HCT116 (cell line): ENCODE measurements around the gene HSD3B2. TPM values are rescaled to one million over a fixed set of nuclear protein-coding genes. Genes with fewer than 3 reads are reported as not detected.

ENCODE experiments used
- ATAC-seq: fragments of 200-7000 bp; cut with Tn5 transposase; 2 replicates; pipeline ENCODE4 v1.9.1; 2020; ENCODE audit warnings: mild to moderate bottlenecking, moderate library complexity
- BruUV-seq: library from RNA; stranded (reverse); fragments of 400-500 nt; replicated peaks from 2 replicates; lab custom pipeline; 2021; lab: Mats Ljungman, UMichigan
- CTCF ChIA-PET: fragments of 300-600 bp; sonication (Branson Sonifier 250); formaldehyde crosslinking; loops from one replicate; lab custom pipeline; 2021; ENCODE audit warnings: antibody characterized with exemption; lab: Charles Lee
- POLR2A ChIA-PET: fragments of 300-600, 350-600 bp; sonication (Branson Sonifier 250); formaldehyde crosslinking; loops from one replicate; lab custom pipeline; 2021; ENCODE audit warnings: antibody characterized with exemption; lab: Charles Lee
- RAD21 ChIA-PET, 2 experiments: fragments of 300-600 bp; sonication (Branson Sonifier 250); formaldehyde crosslinking; loops; one replicate each; lab custom pipeline; 2023; ENCODE audit warnings: low total read pairs in 2 of 2; ENCODE audit not compliant: uncharacterized antibody in 2 of 2, unreplicated experiment in 2 of 2, low non-redundant PET in 1 of 2; lab: Charles Lee
- DNase-seq: peaks from one replicate; pipeline ENCODE4 v3.0.0-alpha.2; 2010; ENCODE audit warnings: low read depth, low spot score
- H2AFZ ChIP-seq: fragments of 200-600 bp; shearing (Covaris generic), sonication (generic); 2 replicates; pipeline ENCODE4 v1.6.1; 2017; ENCODE audit warnings: low read depth, mixed run types, mixed read lengths, antibody characterized with exemption, low read length; ENCODE audit not compliant: poor library complexity, severe bottlenecking
- H3K27ac ChIP-seq: 2 replicates; pipeline ENCODE4 v1.5.1; 2012; ENCODE audit warnings: low read depth, low read length
- H3K27me3 ChIP-seq: fragments of 200-600 bp; sonication (generic); 2 replicates; pipeline ENCODE4 v1.6.1; 2016; ENCODE audit warnings: mixed run types, low read length, mixed read lengths; ENCODE audit not compliant: insufficient read depth
- H3K36me3 ChIP-seq, 2 experiments: fragments of 200-500 bp in 1 of 2; fragments of 200-600 bp in 1 of 2; sonication (Bioruptor generic) in 1 of 2; sonication (generic) in 1 of 2; 2 replicates each; pipeline versions ENCODE4 v1.5.1 to v1.6.1; 2014 to 2016; ENCODE audit warnings: low read length in 2 of 2, inconsistent platforms in 1 of 2, mixed read lengths in 1 of 2, mixed run types in 1 of 2; ENCODE audit not compliant: insufficient read depth in 2 of 2, control insufficient read depth in 1 of 2
- H3K4me1 ChIP-seq, 2 experiments: fragments of 200-600 bp in 1 of 2; sonication (generic) in 1 of 2; 2 replicates each; pipeline versions ENCODE4 v1.5.1 to v1.6.1; 2012 to 2017; ENCODE audit warnings: low read length in 2 of 2, inconsistent platforms in 1 of 2, mild to moderate bottlenecking in 1 of 2, mixed read lengths in 1 of 2, mixed run types in 1 of 2, moderate library complexity in 1 of 2; ENCODE audit not compliant: insufficient read depth in 2 of 2, control insufficient read depth in 1 of 2
- H3K4me2 ChIP-seq: fragments of 200-600 bp; sonication (generic); 2 replicates; pipeline ENCODE4 v1.6.1; 2017; ENCODE audit warnings: mixed run types, low read length, mixed read lengths
- H3K4me3 ChIP-seq, 2 experiments: fragments of 200-600 bp in 1 of 2; sonication (generic) in 1 of 2; replicated peaks in 1 of 2; 2 replicates each; pipeline ENCODE4 v1.5.1; 2011 to 2016; ENCODE audit warnings: low read length in 2 of 2, control low read depth in 1 of 2, low read depth in 1 of 2, mild to moderate bottlenecking in 1 of 2, mixed read lengths in 1 of 2, mixed run types in 1 of 2
- H3K79me2 ChIP-seq: fragments of 200-600 bp; sonication (generic); 2 replicates; pipeline ENCODE4 v1.6.1; 2017; ENCODE audit warnings: mild to moderate bottlenecking, mixed run types, low read length, moderate library complexity, mixed read lengths; ENCODE audit not compliant: insufficient read depth
- H3K9ac ChIP-seq: fragments of 200-600 bp; sonication (generic); 2 replicates; pipeline ENCODE4 v1.6.1; 2016; ENCODE audit warnings: low read length, mixed read lengths
- H3K9me2 ChIP-seq: fragments of 200-600 bp; sonication (generic), shearing (Covaris generic); 2 replicates; pipeline ENCODE4 v1.6.1; 2017; ENCODE audit warnings: mixed run types, mild to moderate bottlenecking, moderate library complexity; ENCODE audit not compliant: insufficient read depth
- H3K9me3 ChIP-seq, 2 experiments: fragments of 200-500 bp in 1 of 2; fragments of 200-600 bp in 1 of 2; sonication (Bioruptor generic) in 1 of 2; sonication (generic) in 1 of 2; 2 replicates each; pipeline ENCODE4 v1.6.1; 2014 to 2017; ENCODE audit warnings: low read length in 2 of 2, mixed read lengths in 2 of 2, inconsistent platforms in 1 of 2, low read depth in 1 of 2, mild to moderate bottlenecking in 1 of 2, mixed run types in 1 of 2, moderate library complexity in 1 of 2; ENCODE audit not compliant: control insufficient read depth in 1 of 2, insufficient read depth in 1 of 2
- H4K20me1 ChIP-seq: fragments of 200-600 bp; sonication (generic), shearing (Covaris generic); 2 replicates; pipeline ENCODE4 v1.6.1; 2017; ENCODE audit warnings: mixed run types, mild to moderate bottlenecking, moderate library complexity; ENCODE audit not compliant: insufficient read depth
- ATF3 ChIP-seq: IDR thresholded peaks from 2 replicates; pipeline ENCODE4 v1.6.1; 2012
- CBX3 ChIP-seq: IDR thresholded peaks from 2 replicates; pipeline ENCODE4 v1.6.1; 2012; ENCODE audit warnings: low read depth
- CTCF ChIP-seq, 3 experiments: fragments of 200-600 bp in 1 of 3; sonication (generic) in 1 of 3; IDR thresholded peaks in 2 of 3; conservative IDR thresholded peaks in 1 of 3; 2 replicates each; pipeline ENCODE4 v1.5.1; 2012 to 2017; ENCODE audit warnings: low read depth in 2 of 3, low read length in 2 of 3, antibody characterized with exemption in 1 of 3, borderline replicate concordance in 1 of 3, control low read depth in 1 of 3, mild to moderate bottlenecking in 1 of 3, mixed read lengths in 1 of 3, mixed run types in 1 of 3, moderate library complexity in 1 of 3; ENCODE audit not compliant: insufficient read depth in 1 of 3
- EGR1 ChIP-seq: IDR thresholded peaks from 2 replicates; pipeline ENCODE4 v1.6.1; 2012; ENCODE audit warnings: low read depth
- ELF1 ChIP-seq: IDR thresholded peaks from 2 replicates; pipeline ENCODE4 v1.6.1; 2012; ENCODE audit warnings: low read depth, borderline replicate concordance
- EZH2 ChIP-seq: fragments of 200-600 bp; sonication (generic); IDR thresholded peaks from 2 replicates; pipeline ENCODE4 v1.6.1; 2017; ENCODE audit warnings: antibody characterized with exemption, mixed run types
- FOSL1 ChIP-seq: IDR thresholded peaks from 2 replicates; pipeline ENCODE4 v1.6.1; 2012; ENCODE audit warnings: low read depth
- JUND ChIP-seq: IDR thresholded peaks from 2 replicates; pipeline ENCODE4 v1.6.1; 2012
- MAX ChIP-seq: IDR thresholded peaks from 2 replicates; pipeline ENCODE4 v1.6.1; 2012
- RAD21 ChIP-seq: IDR thresholded peaks from 2 replicates; pipeline ENCODE4 v1.6.1; 2012; ENCODE audit warnings: low read depth, mild to moderate bottlenecking
- REST ChIP-seq: IDR thresholded peaks from 2 replicates; pipeline ENCODE4 v1.6.1; 2012; ENCODE audit warnings: low read depth
- SIN3A ChIP-seq: IDR thresholded peaks from 2 replicates; pipeline ENCODE4 v1.6.1; 2012; ENCODE audit warnings: low read depth
- SP1 ChIP-seq: IDR thresholded peaks from 2 replicates; pipeline ENCODE4 v1.6.1; 2012; ENCODE audit warnings: low read depth
- ZNF274 ChIP-seq: fragments of 200-500 bp; sonication (Bioruptor generic); IDR thresholded peaks from 2 replicates; pipeline ENCODE4 v1.6.1; 2014; ENCODE audit warnings: mild to moderate bottlenecking, low read depth, low read length, inconsistent platforms
- intact Hi-C: fragments of 100-400 bp; cut with micrococcal nuclease; formaldehyde crosslinking; loops from 2 replicates; pipeline ENCODE4 v1.10.0; 2022
- total RNA-seq: library from RNA; stranded (reverse); gene quantifications from one replicate; pipeline ENCODE4 v1.2.1, GENCODE V29; 2021; ENCODE audit not compliant: unreplicated experiment

The HSD3B2 gene
- total RNA-seq, 1 experiment from 2014 or later, result 1.4 TPM

- Histone ChIP-seq H3K9me3 (no peaks in the 10 kb centered on the region), H3K4me2 (no peak overlapping the region), H3K36me3 (no peaks in the 10 kb centered on the region), H3K4me1 (peaks cover 0 to 8% of the 10 kb centered on the region in 2 experiments; a peak in 1 of 4 replicates), H3K27ac (no peak overlapping the region), H3K9me2 (no peaks in the 10 kb centered on the region), H2AFZ (no peak overlapping the region), H3K79me2 (no peaks in the 10 kb centered on the region), H4K20me1 (no peaks in the 10 kb centered on the region), H3K9ac (no peak overlapping the region), H3K4me3 (no peak overlapping the region), H3K27me3 (0 out of 2 replicates have a peak, but pooled peaks cover 7% of the 10 kb centered on the region)
- ATAC-seq (no peak), DNase-seq (no peak)
- BruUV-seq, result no TSS peak
- POLR2A ChIA-PET, result no interaction called here
- intact Hi-C loops, result loop anchor here (2.0 kb wide), 1 partner anchor 239 kb away; no protein-coding TSS in a partner anchor
- CTCF ChIA-PET, result interaction anchor here (1.3 to 1.7 kb wide), 3 partner anchors 173 to 303 kb away, joined by 5 to 11 read pairs (median 7); no protein-coding TSS in a partner anchor
- TF ChIP-seq EGR1, result no peak
- RAD21 ChIA-PET, result no interaction called here
These were observed 43.1 kb upstream of the HSD3B2 start for GRCh38 chr1:119371815-119372214.

GRCh38 chr1:119372503-119373086, 42.4 kb upstream of the HSD3B2 start:
- Histone ChIP-seq H3K9me3 (no peaks in the 10 kb centered on the region), H3K27ac (no peak overlapping the region), H3K4me3 (no peak overlapping the region), H3K79me2 (no peaks in the 10 kb centered on the region), H3K36me3 (no peaks in the 10 kb centered on the region), H2AFZ (no peak overlapping the region), H3K9ac (no peak overlapping the region), H3K4me1 (peaks cover 0 to 8% of the 10 kb centered on the region in 2 experiments; a peak in 1 of 4 replicates), H3K9me2 (no peaks in the 10 kb centered on the region), H3K4me2 (no peak overlapping the region), H3K27me3 (0 out of 2 replicates have a peak, but pooled peaks cover 7% of the 10 kb centered on the region), H4K20me1 (no peaks in the 10 kb centered on the region)
- ChIA-PET RAD21 (interaction anchor here in 1 of 2 experiments (0.8 kb wide), 1 partner anchor 239 kb away, joined by 4 read pairs; no protein-coding TSS in a partner anchor), CTCF (interaction anchor here (0.8 to 1.7 kb wide), 9 partner anchors 98 to 497 kb away, joined by 3 to 11 read pairs (median 5); no protein-coding TSS in a partner anchor), POLR2A (no interaction called here)
- DNase-seq, result peak; percentile 49
- intact Hi-C loops, result loop anchor here (2.0 kb wide), 1 partner anchor 238 kb away; no protein-coding TSS in a partner anchor
- BruUV-seq, result no TSS peak
- peak; percentile 79 for ATAC-seq
- TF ChIP-seq JUND, result no peak
- no peak for TF ChIP-seq MAX
- no peak for TF ChIP-seq EZH2
- no peak for TF ChIP-seq ATF3
- TF ChIP-seq CBX3, result no peak
- TF ChIP-seq SP1, result no peak
- no peak for TF ChIP-seq REST
- no peak for TF ChIP-seq ZNF274
- TF ChIP-seq CTCF (IDR thresholded peaks at IDR 0.05 in 2 of 3, conservative IDR thresholded peaks at IDR 0.05 in 1 of 3; ENCODE audit: borderline replicate concordance in 1 of 3, insufficient read depth in 1 of 3, low read depth in 2 of 3, low read length in 2 of 3), result peak; percentile 10 to 35 (median 25); a peak in 2 of 6 replicates
- no peak for TF ChIP-seq SIN3A
- TF ChIP-seq RAD21, result peak; percentile 54; the same call in 1 of the 2 replicates
- no peak for TF ChIP-seq FOSL1
- TF ChIP-seq EGR1, result no peak
- no peak for TF ChIP-seq ELF1
